Measurements from ENCODE around the gene CC2D1A.

Gene CC2D1A

GRCh38 chr19:13977803-13978202 lies 71.8 kb downstream of the CC2D1A start:
- in situ Hi-C loops (cut with MboI; ENCODE audit: low sequenced_read_pairs) = no loop called here

- in situ Hi-C loops (cut with MboI; ENCODE audit: low sequenced_read_pairs) = no loop called here
Observed at GRCh38 chr19:13978351-13979243, 72.6 kb downstream of the CC2D1A start.

- in situ Hi-C loops (cut with MboI; ENCODE audit: low sequenced_read_pairs) = no loop called here
Observed at GRCh38 chr19:13979244-13979615, 73.2 kb downstream of the CC2D1A start.

GRCh38 chr19:13979686-13980085 lies 73.7 kb downstream of the CC2D1A start:
- in situ Hi-C loops (cut with MboI; ENCODE audit: low sequenced_read_pairs) = no loop called here

GRCh38 chr19:13980340-13980739 lies 74.3 kb downstream of the CC2D1A start:
- in situ Hi-C loops (cut with MboI; ENCODE audit: low sequenced_read_pairs) = no loop called here
